CD4-positive, alpha-beta T cell treated with Interleukin-12 subunit alpha and Interleukin-12 subunit beta, for 1 hour (primary cell): Measurements from ENCODE around the gene FBP1.
A peak's percentile ranks its signal among the peaks of the same experiment; 100 is the strongest.

Experiments
- DNase-seq: peaks from one replicate; pipeline ENCODE4 v3.0.0-alpha.2; 2020

Gene FBP1

GRCh38 chr9:94639061-94639998 is at the start of gene FBP1:
Gene FBP1, minus strand, starts transcription at chr9:94639518. Its CDS starts 208 bp downstream, at chr9:94639310.
- DNase-seq, result peak; percentile 33

DNA sequence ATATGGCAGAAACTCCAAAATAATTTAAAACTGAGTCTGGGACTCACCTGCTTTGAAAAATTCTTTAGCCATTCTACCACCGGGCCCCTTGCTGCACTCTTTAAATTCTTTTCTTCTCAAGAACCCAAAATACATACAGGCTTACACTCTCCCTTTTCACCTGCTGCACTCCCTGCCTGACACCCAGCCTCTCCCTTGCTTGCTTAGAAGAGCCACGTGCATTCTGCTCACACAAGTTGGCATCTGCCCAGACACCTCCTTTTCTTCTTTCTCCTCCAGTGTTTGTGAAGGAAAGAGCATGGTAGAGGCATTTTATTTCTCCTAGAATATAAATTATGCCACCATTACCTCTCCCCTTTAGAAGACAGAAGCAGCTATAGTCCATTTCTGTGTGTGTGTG is 48.1 kb upstream of the FBP1 start:
- DNase-seq, result no peak

DNA sequence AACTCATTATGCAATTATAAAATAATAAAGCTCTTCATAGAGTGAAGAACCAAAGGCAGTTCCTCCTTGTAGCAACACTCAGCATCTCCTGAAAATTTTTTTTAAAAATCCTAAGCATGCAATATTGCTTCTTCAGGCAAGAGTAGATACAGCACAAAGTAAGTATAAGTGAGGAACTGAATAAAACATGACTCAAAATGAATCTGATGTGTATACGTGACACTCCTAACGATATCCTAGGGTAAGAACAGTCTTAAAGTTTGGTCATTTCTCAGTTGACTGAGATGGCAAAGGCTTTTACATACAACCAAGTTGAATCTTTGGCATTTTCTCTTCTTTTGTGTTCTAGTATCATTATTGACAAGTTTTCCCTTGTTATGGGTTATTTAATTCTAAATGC is 46.0 kb upstream of the FBP1 start:
- DNase-seq, result no peak

- DNase-seq, result peak; percentile 63
Observed at GRCh38 chr9:94681508-94681907, 42.2 kb upstream of the FBP1 start.

- no peak for DNase-seq
Observed at GRCh38 chr9:94680621-94681020, 41.3 kb upstream of the FBP1 start.

GRCh38 chr9:94680020-94680419 is 40.7 kb upstream of the FBP1 start:
- DNase-seq, result no peak

- DNase-seq, result no peak
Observed at GRCh38 chr9:94679587-94679986, 40.3 kb upstream of the FBP1 start.

- no peak for DNase-seq
Observed at GRCh38 chr9:94677929-94678328, 38.6 kb upstream of the FBP1 start.

DNA sequence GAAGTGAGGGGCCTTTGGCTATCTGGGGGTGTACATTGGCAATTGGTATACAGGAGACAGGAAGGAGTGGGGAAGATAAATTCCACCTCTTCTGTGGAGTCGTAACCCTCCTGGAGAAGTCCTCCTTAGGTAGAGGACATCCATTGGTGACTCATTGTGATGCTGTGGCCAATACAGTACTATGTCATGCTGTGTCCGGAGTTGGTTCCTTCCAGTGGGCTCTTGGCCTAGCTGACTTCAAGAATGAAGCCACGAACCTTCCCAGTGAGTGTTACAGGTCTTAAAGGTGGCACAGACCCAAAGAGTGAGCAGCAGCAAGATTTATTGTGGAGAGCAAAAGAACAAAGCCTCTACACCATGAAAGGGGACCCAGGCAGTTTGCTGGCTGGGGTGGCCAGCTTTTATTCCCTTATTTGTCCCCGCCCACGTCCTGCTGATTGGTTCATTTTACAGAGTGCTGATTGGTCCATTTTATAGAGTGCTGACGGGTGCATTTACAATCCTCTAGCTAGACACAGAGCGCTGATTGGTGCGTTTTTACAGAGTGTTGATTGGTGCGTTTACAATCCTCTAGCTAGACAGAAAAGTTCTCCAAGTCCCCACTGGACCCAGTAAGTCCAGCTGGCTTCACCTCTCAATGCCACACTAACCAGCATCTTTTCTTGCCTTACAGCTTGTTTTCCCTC is 37.3 kb upstream of the FBP1 start:
- DNase-seq, result no peak

DNA sequence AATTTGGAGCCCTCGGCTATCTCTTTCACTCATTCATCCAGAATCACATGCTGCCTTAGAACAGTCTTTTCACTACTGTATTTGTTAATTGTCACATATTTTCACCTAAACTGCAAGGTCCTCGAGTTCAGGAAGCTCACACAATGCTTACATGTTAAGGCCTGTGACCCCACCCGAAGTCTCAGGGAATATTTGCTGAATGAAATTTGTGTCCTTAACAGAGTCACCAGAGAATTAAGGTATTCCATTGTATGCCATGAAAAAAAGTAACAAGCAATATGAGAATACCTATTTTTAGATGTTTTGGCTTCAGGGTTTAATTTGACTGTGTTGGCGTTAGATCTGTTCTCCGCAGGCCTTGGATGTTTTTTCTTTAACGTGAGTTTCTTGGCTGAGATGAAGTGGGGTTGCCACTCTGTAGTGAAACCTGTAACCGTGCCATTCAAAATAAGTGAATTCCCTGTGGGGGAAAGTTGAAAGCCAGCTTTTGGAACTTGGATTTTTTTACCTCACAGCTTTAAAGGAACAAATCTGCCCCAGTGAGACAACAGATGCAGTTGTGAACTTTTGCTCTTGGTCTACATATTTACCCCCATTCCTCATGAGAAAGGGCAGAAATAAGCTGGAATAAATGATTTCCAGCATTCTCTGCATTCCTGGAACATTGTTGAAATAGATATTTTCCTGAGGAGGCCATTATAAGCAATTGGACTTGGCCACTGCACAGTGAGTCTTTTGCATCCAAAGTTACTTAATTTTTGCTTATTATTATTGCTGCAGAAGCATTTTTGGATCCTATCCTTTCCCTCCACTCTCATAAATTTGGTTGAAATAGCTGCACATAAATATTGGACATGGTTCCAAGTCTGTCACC is 35.9 kb upstream of the FBP1 start:
- no peak for DNase-seq

DNA sequence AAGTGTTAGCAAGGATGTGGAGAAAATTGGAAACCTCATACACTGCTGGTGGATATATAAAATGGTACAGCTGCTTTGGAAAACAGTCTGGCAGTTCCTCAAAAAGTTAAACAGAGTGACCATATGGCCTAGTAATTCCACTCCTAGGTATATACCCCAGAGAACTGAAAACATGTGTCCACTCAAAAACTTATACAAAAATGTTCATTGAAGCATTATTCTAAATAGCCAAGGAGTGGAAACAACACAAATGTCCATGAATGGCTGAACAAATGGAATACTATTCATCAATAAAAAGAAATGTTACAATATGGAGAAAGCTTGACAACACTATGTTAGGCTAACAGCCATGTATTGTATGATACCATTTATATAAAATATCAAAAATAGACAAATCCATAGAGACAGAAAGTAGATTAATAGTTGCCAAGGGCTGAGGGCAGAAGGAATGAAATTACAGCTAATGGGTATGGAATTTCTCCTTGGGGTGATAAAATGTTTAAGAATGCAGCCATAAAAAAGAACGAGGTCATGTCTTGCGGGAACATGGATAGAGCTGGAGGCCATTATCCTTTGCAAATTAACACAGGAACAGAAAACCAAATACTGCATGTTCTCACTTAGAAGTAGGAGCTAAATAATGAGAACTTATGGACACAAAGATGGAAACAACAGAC is 33.6 kb upstream of the FBP1 start:
- DNase-seq, result no peak

- DNase-seq, result peak; percentile 58
Observed at GRCh38 chr9:94668928-94669729, 29.8 kb upstream of the FBP1 start.

GRCh38 chr9:94668418-94668927 is 29.2 kb upstream of the FBP1 start:
- no peak for DNase-seq

DNA sequence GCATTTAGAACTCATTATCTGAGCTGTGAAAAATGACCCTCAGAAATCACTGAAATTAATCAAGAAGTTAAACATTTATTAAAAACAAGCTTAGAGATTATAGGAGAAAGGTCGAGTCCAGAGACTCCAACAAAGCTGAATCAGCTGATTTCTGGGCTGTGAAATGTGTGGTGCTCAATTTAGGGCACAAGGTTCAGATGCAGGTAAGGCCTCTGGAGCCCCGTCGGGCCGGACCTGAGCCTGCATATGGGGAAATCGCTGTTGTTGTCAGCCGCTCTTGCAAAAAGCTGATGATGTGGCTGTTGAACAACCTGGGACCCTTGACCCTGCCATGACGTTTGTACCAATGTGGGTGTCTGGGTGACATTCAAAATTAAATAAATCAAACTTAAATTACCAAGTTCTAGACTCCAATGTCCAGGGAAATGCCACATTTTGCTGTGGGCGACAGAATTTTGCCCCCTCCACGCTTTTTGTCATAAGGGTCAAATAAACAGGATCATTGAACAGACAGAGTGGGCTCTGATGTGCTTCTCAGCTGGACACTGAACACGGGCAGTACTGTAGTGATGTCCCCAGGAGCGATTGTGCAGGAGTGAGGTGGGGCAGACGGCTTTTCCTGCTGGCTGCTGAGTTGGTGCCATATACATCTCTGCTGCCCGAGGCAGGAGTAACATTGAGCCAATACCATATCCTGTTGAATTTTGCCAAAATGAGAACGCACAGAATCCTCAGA is 27.2 kb upstream of the FBP1 start:
- DNase-seq, result no peak

- no peak for DNase-seq
Observed at GRCh38 chr9:94665613-94666012, 26.3 kb upstream of the FBP1 start.

DNA sequence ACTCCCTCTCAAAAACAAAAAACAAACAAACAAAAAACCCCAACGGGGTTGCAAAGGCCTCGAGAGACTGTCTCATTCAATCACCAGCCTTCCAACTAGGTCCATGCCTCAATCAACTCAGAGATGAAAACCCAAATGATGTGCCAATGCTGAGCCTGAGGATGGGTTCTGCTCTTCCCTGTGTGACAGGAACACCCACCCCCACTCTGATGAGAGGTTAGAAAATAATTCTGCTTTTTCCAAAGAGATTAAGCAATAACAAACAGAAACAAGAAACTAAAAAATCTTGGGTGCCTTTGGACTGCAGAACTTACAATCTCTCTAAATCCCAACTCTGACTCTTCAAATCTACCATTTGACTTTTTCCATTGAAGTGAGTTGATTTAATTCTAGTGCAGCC is 25.5 kb upstream of the FBP1 start:
- DNase-seq, result no peak

- no peak for DNase-seq
Observed at GRCh38 chr9:94663640-94664039, 24.3 kb upstream of the FBP1 start.

GRCh38 chr9:94663140-94663539 is 23.8 kb upstream of the FBP1 start:
- DNase-seq, result no peak

DNA sequence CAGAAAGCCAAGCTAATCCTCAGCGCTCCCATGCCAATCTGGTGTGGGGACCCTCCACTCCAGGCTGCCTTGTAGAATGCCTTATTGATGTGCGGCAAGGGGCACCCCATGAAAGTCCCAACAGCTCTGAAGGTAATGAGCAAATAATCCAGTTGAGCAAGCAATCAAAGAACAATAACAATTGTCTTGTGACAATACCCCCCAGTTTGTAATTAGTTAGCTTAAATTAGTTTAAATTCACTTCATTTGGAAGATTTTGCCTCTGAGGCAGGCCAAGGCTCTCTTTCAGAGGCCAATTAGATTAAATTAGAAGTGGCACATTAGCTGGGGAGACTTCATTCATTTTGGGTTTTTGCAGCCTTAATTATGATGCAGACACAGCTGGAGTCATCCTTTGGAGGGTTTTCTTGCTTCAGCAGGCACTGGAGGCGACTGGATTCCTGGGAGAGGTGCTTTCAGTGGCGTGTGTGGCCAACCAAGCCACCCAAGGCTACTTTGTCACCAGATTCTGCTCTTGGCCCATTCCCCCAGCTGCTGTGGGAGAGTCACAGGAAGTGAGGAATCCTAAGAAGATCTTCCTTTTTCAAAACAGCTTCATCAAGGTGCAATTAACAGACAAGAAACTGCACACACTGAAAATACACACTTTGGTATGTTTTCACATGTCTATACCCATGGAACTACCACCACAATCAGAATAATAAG is 17.9 kb upstream of the FBP1 start:
- DNase-seq, result no peak

GRCh38 chr9:94656200-94656599 is 16.9 kb upstream of the FBP1 start:
- peak; percentile 53 for DNase-seq
